ENCODE results near the gene GDF9.

GDF9 gene

DNA sequence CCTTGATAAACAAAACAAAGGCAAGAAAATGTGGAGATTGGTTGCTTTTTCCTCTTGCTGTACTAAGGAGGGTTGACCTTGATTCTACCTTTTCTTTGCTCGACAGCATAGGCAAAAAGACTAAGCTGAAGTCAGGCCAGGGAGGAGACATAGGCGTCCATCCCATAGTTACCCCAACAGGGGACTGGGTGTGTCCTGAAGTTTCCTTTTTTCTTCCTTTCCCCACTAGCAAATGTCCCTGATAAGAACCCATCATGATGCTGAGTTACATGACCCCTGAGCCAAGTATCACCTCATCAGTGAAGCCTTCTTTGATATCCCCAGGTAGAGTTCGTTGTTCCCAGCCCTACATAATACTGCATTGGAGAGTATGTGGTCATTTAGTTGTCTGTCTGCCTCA is 26.0 kb downstream of the GDF9 start:
- no peak overlapping the region for H3K4me3 ChIP-seq (ENCODE audit: low read depth, low read length)
- TF ChIP-seq, protein P1, sequence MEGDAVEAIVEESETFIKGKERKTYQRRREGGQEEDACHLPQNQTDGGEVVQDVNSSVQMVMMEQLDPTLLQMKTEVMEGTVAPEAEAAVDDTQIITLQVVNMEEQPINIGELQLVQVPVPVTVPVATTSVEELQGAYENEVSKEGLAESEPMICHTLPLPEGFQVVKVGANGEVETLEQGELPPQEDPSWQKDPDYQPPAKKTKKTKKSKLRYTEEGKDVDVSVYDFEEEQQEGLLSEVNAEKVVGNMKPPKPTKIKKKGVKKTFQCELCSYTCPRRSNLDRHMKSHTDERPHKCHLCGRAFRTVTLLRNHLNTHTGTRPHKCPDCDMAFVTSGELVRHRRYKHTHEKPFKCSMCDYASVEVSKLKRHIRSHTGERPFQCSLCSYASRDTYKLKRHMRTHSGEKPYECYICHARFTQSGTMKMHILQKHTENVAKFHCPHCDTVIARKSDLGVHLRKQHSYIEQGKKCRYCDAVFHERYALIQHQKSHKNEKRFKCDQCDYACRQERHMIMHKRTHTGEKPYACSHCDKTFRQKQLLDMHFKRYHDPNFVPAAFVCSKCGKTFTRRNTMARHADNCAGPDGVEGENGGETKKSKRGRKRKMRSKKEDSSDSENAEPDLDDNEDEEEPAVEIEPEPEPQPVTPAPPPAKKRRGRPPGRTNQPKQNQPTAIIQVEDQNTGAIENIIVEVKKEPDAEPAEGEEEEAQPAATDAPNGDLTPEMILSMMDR (IDR thresholded peaks at IDR 0.05; ENCODE audit: insufficient read depth, low read depth, low read length, missing control alignments): no peak
- no peak for DNase-seq (ENCODE audit: low read depth)

DNA sequence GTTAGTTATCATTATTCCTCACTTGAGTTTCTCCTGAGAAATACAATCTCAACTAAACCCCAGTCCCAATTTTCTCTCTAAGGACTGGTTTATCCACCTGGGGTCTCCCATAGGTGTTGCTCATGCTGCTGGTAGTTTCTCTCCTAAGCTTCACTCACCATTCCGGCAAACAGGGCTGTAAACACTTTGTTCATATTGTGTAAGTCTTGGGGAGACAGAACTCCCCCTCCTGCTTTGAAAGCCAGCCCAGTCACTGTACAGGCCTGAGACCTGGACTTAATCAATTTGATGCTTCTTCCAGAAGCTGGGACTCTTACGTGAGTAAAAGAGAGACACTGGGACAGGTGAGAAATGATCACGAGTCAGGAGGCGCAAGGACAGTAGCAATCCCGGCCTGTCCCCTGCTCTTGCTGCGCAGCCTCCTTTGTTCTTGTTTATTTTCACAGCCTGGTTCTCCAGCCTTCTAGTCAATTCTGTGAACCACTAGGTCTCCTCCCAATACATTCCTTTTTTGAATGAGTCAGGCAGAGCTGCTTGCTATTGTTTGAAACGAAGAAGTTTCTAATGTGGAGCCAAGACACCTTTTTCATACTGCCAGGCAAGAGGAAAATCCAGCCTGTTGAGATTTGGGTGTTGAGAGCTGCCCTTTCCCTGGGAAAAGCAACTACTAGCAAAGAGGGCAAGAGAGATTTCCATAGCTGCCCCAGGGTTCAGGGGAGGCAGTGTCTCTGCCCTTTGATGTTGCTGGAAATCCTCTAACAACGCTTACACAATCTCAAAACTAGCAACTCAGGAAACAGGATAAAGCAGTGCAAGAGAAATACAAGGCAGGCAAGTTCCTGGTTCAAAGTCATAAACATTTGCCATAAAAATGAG is 26.6 kb downstream of the GDF9 start:
- DNase-seq (ENCODE audit: low read depth): no peak
- TF ChIP-seq, protein P1 (IDR thresholded peaks at IDR 0.05; ENCODE audit: insufficient read depth, low read depth, low read length, missing control alignments): no peak
- no peak overlapping the region for H3K4me3 ChIP-seq (ENCODE audit: low read depth, low read length)

DNA sequence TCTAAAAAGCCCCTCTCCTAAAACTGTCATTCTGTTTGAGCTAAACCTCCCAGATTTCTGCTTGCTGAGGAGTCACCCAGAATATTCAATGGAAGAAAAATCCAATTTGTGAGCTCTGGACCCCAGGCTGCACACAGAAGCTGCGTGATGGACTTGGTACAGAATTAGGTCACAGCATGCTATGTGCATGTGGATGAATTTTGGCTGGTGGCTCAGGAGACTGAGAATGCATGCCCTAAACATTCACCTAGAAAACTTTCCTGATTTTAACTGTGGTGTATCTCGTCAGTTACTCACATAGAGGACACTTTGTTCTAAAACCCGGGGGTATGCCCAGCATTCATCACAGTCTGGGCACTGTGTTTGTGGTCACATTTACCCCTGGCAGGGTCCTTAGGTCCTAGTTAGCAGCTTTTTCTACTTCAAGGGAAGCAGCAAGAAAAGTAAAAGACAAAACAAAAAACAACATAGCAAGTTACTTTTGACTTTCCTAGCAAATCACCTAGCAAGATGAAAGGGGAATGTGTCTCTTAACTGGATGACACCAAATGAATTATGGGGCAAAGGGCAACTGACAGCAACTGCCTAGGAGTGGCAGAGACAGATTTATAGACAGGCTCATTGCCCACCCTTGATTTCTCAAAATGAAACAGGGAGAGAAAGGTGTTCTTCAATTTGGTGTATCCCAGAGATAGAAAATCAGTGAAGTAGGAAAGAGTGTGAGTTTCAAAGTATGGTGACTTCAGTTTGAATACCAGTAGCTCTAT is 27.6 kb downstream of the GDF9 start:
- TF ChIP-seq, protein P1 (IDR thresholded peaks at IDR 0.05; ENCODE audit: insufficient read depth, low read depth, low read length, missing control alignments): no peak
- no peak for DNase-seq (ENCODE audit: low read depth)
- no peak overlapping the region for H3K4me3 ChIP-seq (ENCODE audit: low read depth, low read length)

DNA sequence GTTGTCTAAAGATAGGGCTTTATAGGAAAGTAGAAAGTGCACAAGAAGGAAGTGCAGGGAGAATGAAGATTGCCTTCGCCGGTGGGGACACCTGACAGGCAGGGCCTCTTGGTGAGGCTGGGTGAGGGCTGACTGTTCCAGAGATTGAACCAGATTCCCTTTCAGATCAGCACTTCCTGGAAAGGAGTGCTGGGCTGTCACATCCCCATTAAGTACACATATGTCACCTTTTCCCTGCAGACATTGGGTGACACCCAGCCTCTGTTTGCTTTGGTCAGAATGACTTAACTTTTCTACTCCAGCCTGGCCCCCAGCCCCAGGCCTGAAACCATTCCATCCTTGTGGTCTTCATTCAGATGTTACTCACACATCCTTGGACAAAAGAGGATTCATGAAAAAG is 28.4 kb downstream of the GDF9 start:
- H3K4me3 ChIP-seq (ENCODE audit: low read depth, low read length): no peak overlapping the region
- TF ChIP-seq, protein P1 (IDR thresholded peaks at IDR 0.05; ENCODE audit: insufficient read depth, low read depth, low read length, missing control alignments): no peak
- DNase-seq (ENCODE audit: low read depth): no peak

DNA sequence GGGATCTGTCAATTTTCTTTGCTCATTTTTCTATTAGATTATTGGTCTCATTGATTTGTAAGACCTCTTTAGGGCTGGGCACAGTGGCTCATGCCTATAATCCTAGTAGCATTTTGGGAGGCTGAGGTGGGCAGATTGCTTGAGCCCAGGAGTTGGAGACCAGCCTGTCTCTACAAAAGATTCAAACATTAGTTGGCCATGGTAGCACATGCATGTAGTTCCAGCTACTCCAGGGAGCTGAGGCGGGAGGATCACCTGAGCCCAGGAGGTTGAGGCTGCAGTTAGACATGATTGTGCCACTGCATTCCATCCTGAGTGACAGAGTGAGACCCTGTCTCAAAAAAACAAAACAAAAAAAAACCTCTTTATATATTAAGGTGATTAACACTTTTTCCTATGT is 29.4 kb downstream of the GDF9 start:
- TF ChIP-seq, protein P1 (IDR thresholded peaks at IDR 0.05; ENCODE audit: insufficient read depth, low read depth, low read length, missing control alignments): no peak
- no peak overlapping the region for H3K4me3 ChIP-seq (ENCODE audit: low read depth, low read length)
- no peak for DNase-seq (ENCODE audit: low read depth)

DNA sequence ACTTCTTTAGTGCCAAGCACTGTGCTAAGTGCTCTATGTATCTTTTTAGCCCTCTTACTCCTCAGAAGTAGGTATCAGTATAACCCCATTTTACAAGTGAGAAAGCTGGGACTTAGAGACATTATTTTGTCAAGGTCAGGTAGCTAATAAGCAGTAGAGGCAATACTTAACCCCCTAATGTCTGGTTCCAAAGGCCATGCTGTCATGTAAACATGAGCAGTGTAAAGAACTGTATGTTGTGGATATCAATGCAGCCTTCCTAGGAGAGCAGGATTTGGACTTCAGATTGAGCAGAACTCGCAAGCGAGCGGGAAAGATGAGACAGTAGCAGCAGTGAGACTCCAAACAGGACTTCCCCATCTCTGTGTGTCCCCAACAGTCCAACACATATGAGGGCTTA is 32.2 kb downstream of the GDF9 start:
- TF ChIP-seq, protein P1 (IDR thresholded peaks at IDR 0.05; ENCODE audit: insufficient read depth, low read depth, low read length, missing control alignments): no peak
- DNase-seq (ENCODE audit: low read depth): no peak
- no peak overlapping the region for H3K4me3 ChIP-seq (ENCODE audit: low read depth, low read length)

All from GM12865 (cell line).